SK-N-SH treated with all-trans-retinoic acid at 6 μM for 48 hours (cell line): Measurements from ENCODE around the gene C17orf58.

ENCODE experiments used
- POU6F1 ChIP-seq: fragments of 250-450 bp; sonication (Bioruptor Pico); IDR thresholded peaks from 2 replicates; pipeline ENCODE4 v1.8.0; 2021; ENCODE audit warnings: low read depth, mild to moderate bottlenecking, moderate library complexity, borderline replicate concordance
- PPARA ChIP-seq: fragments of 250-450 bp; sonication (Bioruptor Pico); IDR thresholded peaks from 2 replicates; pipeline ENCODE4 v1.5.0; 2020; ENCODE audit warnings: mild to moderate bottlenecking, borderline replicate concordance
- ZFP3 ChIP-seq: fragments of 250-450 bp; sonication (Bioruptor Pico); IDR thresholded peaks from 2 replicates; pipeline ENCODE4 v1.5.0; 2020; ENCODE audit warnings: mild to moderate bottlenecking, moderate library complexity

- TF ChIP-seq ZFP3 (CRISPR knock-in tag) (no peak), POU6F1 (CRISPR knock-in tag) (no peak), PPARA (CRISPR knock-in tag) (no peak)
These were observed 3.1 kb upstream of the C17orf58 start for GRCh38 chr17:67999291-67999911.
